Activated CD4-positive, alpha-beta T cell treated with anti-CD3 and anti-CD28 coated beads, Interleukin-2, Interleukin-6, amounts not matched to agents 100 ng/mL and 50 ng/mL, durations not matched to agents 16 hours and 8 hours (primary cell): ENCODE results near the gene RUNX2.

ENCODE experiments used
- DNase-seq: peaks from one replicate; pipeline ENCODE4 v3.0.0-alpha.2; 2020

Gene RUNX2

DNA sequence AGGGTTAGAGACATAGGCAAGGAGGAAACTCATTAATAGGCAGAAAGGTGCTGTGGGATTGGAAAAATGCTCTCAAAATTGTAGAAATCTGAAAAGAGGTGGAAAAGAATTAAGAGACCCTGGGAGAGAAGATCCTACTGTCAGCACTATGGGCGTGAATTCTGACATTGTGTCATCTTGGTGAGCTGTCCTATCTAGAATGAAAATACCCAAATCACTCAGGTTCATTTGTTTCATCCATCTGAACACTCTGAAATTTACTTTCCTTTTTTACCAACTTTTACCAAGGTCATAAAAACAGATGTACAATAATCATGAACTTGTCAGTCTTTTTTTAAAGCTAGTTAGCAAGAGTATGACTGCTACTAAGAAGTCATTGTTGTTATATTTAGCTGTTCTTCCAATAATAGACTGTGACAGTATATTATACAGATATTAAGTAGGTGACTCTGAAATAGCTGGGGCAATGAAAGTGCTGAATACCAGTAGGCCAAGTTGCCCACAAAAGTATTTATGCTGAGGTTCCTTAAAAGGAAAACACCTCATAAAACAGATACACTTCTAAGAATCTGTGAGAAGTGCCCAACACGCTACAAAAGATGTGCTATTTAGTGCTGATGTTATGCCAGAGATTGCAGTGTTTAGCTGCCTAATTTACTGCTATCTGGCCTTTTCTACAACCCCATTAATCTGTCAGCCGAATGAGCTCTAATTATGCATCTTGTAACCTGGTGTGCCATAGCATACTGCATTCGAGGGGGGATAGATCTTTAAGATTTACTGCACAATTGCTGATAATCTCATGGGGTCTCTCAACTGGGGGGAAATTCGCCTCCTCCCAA lies 267.1 kb downstream of the RUNX2 start:
- DNase-seq, result peak; percentile 64

DNA sequence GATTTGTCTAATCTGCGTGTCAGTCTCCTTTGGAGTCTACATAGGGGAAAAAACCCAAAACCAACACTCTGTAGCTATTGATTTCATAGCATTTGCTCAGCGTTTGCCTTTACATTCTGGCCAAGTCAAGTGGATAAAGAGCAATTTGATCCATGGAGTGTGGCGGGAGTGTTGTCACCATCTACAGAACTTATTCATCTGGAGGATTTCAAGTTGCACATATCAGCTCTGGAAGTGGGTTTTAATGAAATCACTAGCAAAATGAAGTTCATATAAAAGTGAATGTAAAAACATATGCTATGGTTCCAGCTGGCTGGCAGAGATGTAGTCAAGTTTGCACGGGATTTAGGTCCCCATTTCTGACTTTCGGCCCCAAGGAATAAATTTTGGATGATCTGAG lies 269.3 kb downstream of the RUNX2 start:
- no peak for DNase-seq

- no peak for DNase-seq
Measured at GRCh38 chr6:45599053-45599452, 270.9 kb downstream of the RUNX2 start.

- DNase-seq, result no peak
Measured at GRCh38 chr6:45605971-45606370, 277.8 kb downstream of the RUNX2 start.

GRCh38 chr6:45606831-45607400 lies 278.8 kb downstream of the RUNX2 start:
- DNase-seq, result no peak

DNA sequence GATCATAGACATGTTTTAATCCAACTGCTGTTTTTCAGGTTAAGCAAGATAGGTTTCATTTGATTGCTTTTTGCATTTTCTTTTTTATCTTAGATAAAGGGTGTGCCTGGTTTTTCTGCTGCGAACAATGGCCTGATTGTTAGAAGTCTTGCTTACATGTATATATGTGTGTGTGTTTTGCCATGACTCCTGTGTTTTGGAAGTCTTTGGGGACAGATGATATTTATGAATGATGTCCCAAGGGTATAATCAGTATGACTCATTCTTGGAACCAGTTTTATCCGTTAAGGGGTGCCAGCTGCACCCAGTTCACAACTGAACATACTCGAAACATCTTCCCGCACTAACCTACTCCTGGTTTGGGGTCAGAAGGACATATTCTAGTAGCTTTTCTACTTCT lies 279.7 kb downstream of the RUNX2 start:
- DNase-seq, result no peak

GRCh38 chr6:45608252-45608913 lies 280.3 kb downstream of the RUNX2 start:
- DNase-seq, result peak; percentile 48

GRCh38 chr6:45609141-45609638 lies 281.1 kb downstream of the RUNX2 start:
- no peak for DNase-seq

GRCh38 chr6:45610374-45610773 lies 282.2 kb downstream of the RUNX2 start:
- DNase-seq, result no peak

- DNase-seq, result no peak
Measured at GRCh38 chr6:45610832-45611231, 282.7 kb downstream of the RUNX2 start.

DNA sequence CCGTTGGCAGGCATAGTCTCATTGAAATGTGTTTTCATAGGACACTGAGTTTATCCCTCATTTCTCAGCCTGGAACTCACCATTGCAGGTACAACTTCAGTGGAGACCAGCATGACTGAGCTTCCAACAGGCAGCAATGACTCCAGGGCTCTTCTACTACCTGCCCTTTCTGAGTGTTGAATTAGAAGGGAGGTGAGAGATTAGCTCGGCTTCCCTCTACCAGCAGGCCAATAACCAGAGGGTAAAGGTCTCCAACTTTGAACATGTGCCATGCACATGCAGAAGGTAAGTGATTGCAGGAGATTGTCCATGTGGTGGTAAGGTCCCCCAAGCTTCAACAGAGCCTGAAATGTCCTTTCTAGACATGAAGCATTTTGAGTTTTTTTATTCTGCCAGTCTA lies 283.4 kb downstream of the RUNX2 start:
- no peak for DNase-seq

DNA sequence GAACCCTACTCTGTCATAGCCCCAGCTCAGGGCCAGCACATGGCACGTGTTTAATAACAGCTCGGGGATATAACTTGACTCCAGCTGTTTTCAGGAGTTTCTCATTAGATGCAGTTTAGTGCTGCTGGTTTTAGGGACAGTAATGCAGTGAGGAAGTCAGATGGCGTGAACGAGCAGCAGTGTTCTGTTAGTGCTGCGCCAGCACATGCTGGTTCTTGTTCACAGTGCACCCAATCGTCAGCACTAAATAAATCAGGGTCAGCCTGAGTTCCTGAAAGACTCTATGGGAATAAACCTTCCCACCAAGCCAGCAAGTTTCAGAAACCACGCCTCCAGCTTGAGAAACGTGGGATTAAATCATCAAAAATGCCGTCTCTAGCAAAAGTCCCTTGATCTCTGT lies 285.5 kb downstream of the RUNX2 start:
- DNase-seq, result no peak

DNA sequence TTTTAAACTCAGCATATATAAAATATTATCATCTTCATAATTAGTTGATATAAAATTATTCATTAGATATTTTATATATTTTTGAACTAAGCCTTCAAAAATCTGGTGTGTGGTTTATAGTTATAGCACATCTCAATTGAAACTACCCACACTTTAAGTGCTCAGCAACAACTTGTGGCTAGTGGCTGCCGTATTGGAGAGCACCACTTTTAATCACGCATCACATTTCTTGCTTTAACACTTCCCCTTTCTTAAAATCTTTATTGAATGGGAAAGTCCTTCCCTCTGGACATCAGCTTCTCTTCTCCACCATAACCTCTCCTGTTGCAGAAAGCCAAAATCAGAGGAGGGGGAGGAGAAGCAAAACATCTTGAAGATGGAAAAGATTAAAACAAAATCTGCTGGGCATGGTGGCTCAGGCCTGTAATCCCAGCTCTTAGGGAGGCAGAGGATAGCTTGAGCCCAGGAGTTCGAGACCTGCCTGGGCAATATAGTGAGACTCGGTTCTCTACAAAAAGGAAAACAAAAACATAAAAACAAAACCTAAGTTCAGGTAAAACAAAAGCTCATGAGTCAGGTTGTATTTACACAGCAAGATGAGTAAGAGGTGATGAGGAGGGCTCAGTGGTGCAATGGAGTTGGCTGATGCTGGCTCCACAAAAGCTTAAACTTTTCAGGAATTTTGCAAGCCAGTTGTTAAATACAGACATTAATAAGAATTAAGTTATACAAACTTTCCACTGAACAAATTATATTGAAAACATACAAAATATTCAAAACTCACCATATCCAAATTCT lies 286.6 kb downstream of the RUNX2 start:
- no peak for DNase-seq

DNA sequence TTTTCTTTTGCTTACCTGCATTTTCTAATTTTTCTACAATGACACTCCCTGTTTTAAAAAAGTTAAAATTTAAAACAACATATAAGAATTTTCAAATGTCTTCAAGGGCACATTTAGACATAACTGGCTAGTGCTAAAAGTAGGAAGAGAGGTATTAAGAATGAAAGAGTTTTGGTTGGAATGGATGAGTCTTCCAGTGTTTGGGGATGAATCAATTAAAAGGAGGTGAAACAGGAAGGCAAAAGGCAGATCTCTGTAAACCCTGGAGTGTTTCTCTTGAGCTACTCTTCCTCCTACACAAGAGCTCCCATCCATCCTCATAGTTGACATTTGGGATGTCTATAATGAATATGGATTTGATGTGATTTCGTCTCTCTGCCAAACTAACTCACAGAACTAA lies 288.1 kb downstream of the RUNX2 start:
- peak; percentile 31 for DNase-seq

DNA sequence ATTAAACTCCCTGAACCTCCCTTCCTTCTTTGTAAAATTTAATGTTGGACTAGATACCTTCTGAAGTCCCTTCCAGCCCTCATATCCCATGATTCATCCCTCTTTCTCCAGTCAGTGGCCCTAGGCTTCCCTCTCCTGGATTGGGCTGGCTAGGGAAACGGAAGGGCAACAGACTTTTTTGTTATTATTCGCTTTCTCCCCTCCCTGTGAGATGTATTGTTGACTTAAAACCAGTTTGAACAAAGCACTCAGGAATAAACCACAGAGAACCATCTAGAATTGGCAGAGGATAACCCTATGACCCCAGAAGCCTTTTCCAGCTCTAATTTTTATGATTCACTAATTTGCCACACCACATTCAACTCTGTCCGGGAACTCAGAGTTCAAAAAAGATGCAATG lies 289.3 kb downstream of the RUNX2 start:
- no peak for DNase-seq

DNA sequence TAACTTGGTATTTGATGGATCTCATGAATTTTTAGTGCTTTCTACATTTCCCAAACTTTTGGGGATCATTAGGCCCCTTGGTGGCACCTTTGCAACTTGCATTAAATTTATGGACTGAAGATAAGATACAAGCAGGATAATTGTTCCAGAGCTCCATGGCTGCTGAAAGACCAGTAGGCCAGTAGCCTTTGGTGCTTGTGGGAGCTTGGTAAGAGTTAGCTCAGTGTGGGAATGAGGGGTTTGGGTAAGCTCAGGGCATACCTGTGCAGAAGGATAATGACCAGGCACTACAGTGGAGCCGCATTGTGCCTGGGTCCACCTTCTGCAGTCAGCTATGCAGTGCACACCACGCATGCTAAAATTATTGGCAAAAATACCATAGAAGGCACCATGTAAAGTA lies 290.1 kb downstream of the RUNX2 start:
- DNase-seq, result no peak

GRCh38 chr6:45619211-45619760 lies 291.2 kb downstream of the RUNX2 start:
- DNase-seq, result no peak

DNA sequence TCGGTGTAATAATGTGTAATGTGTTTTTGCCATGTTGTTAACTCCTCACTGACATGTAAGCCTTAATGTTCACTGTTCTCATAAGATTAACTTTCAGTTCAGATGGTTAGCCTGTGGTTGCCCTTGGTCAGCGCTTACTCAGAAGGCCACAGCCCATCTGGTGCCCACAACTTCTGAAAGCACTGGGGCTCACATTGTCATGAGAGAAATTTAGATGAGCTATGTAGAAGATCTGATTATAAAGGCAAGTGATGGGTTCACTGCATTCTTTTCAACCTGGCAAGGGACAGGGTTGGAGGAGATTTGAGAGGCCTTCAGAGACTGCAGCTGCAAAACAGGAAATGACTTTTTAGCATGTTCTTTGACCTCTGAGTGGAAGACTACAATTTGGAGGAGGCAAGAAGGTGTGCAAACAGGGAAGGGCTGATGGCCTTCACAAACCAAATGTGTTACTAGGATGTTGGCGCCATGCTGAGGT lies 291.9 kb downstream of the RUNX2 start:
- peak; percentile 44 for DNase-seq

DNA sequence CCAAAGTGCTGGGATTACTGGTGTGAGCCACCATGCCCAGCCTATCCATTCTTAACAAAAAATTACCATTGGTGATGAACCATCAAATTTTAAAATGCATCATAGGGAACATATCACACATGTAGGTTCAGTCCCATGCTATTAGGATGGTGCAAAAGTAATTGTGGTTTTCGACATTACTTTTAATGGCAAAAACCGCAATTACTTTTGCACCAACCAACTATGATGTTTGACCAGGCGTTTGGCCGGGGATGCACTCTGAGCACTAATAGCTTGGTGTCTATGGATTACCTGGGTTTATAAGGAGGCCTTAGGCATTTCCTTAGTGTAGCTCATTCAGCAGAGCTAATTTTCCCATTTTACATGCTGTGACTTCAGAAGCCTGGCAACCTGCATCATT lies 296.1 kb downstream of the RUNX2 start:
- no peak for DNase-seq

- DNase-seq, result peak; percentile 49
Measured at GRCh38 chr6:45625191-45625664, 297.1 kb downstream of the RUNX2 start.

- DNase-seq, result peak; percentile 52
Measured at GRCh38 chr6:45626087-45626891, 298.2 kb downstream of the RUNX2 start.

DNA sequence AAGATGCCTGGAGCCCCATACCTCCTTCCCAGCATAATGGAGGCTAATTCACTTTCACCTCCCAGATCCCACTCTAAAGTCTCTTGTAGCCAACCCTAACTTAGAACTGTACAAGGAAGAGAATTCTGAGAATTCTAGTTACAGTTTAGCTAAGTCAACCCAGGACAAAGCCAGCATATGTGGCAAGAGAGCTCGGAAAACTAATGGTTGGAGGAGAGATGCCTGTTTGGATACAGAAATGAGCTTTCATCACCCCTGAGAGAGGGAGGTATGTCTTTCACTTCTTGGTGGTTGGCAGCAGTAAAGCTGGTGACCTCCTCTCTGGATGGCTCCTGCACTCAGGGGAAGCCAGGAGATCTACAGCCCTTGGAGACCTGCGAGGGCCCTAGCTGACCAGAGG lies 302.2 kb downstream of the RUNX2 start:
- DNase-seq, result no peak
